ENCODE data around the gene SPDYE16.
"Not testable (repeated sequence)": the region's sequence is repeated elsewhere in the genome, so short reads cannot be mapped to it uniquely, and the experiment has no call there.

DNA sequence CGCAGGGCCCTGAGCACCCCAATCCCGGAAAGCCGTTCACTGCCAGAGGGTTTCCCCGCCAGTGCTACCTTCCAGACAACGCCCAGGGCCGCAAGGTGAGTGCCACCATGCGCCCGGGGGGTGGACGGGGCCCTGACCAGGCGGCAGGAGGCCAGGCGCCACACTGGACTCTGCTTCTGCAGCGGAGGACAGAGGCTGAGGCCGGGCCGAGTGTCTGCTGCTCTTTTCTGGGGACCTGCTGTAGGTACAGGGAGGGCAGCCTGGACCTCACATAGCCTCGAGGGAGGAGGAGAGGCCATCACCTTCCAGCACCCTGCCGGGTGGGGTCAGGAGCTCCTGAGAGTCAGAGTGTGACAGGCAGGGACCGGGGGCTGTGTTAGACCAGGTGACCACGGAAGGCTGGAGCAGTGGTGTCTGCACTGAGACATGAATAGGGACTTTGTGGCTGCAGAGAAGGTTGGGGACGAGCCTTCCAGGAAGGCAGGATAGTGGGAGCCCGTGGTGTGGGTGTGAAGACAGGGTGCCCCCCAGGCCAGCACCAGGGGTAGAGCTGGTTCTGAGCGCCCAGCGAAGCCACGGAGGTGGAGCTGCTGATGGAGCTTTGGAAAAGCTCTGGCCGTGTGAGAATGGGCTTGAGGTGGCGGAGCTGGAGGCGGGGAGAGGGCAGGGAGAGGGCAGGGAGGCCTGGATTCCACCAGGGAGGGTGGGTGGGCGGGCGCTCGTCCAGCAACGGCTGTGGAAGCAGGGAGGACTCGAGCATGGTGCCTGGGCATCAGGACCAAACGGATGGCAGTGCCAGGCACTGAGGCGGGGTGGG lies 38.5 kb downstream of the SPDYE16 start:
- not testable (repeated sequence) for TF ChIP-seq CTCF (IDR thresholded peaks at IDR 0.05 in 4 of 5, conservative IDR thresholded peaks at IDR 0.05 in 1 of 5); POLR2A (IDR thresholded peaks at IDR 0.05)

Data from gastrocnemius medialis (tissue), 4 donors.